Measurements from ENCODE around the gene NCKAP5L. TPM values are rescaled to one million over a fixed set of nuclear protein-coding genes. Genes with fewer than 3 reads are reported as not detected.

Gene NCKAP5L
- total RNA-seq, 2 experiments from 2014 or later: 4.3 to 4.5 TPM

GRCh38 chr12:49824416-49824815 lies 3.8 kb downstream of the NCKAP5L start:
- Mint-ChIP-seq H3K9me3 (ENCODE audit: low read depth) (no peaks in the 10 kb centered on the region), H3K27me3 (no peaks in the 10 kb centered on the region), H3K4me3 (no peak overlapping the region), H3K36me3 (ENCODE audit: low read depth) (no peaks in the 10 kb centered on the region), H3K27ac (no peak overlapping the region), H3K4me1 (peaks cover 41% of the 10 kb centered on the region)
- CTCF ChIA-PET: interaction anchor here (2.8 kb wide), 1 partner anchor 62 kb away, joined by 6 read pairs; no protein-coding TSS in a partner anchor
- DNase-seq (no peak), ATAC-seq (no peak)
- POLR2A ChIA-PET: interaction anchor here (2.8 kb wide), 1 partner anchor 83 kb away, joined by 9 read pairs; the partner anchor contains the start of gene TMBIM6
- intact Hi-C loops (cut with DNase I, micrococcal nuclease): no loop called here

GRCh38 chr12:49823951-49824350 lies 4.3 kb downstream of the NCKAP5L start:
- CTCF ChIA-PET: interaction anchor here (2.8 kb wide), 1 partner anchor 62 kb away, joined by 6 read pairs; no protein-coding TSS in a partner anchor
- no peak overlapping the region for H3K4me3 Mint-ChIP-seq
- intact Hi-C loops (cut with DNase I, micrococcal nuclease): no loop called here

GRCh38 chr12:49823350-49823749 lies 4.9 kb downstream of the NCKAP5L start:
- ChIA-PET POLR2A (no interaction called here), CTCF (interaction anchor here (0.6 to 2.8 kb wide), 3 partner anchors 61 to 399 kb away, joined by 3 to 6 read pairs (median 6); no protein-coding TSS in a partner anchor)
- H3K9me3 Mint-ChIP-seq (ENCODE audit: low read depth): no peaks in the 10 kb centered on the region
- no peak overlapping the region for H3K27ac Mint-ChIP-seq
- peaks cover 31% of the 10 kb centered on the region for H3K4me1 Mint-ChIP-seq
- no peak overlapping the region for H3K4me3 Mint-ChIP-seq
- no peak for ATAC-seq
- no peaks in the 10 kb centered on the region for H3K36me3 Mint-ChIP-seq (ENCODE audit: low read depth)
- no peaks in the 10 kb centered on the region for H3K27me3 Mint-ChIP-seq
- intact Hi-C loops (cut with DNase I, micrococcal nuclease): no loop called here
- DNase-seq: no peak

More at GRCh38 chr12:49823951-49824350, 4.3 kb downstream of the NCKAP5L start:
- H3K9me3 Mint-ChIP-seq (ENCODE audit: low read depth): no peaks in the 10 kb centered on the region
- POLR2A ChIA-PET: no interaction called here
- no peaks in the 10 kb centered on the region for H3K27me3 Mint-ChIP-seq
- no peak for ATAC-seq
- H3K4me1 Mint-ChIP-seq: peaks cover 37% of the 10 kb centered on the region
- H3K27ac Mint-ChIP-seq: no peak overlapping the region
- no peaks in the 10 kb centered on the region for H3K36me3 Mint-ChIP-seq (ENCODE audit: low read depth)
- DNase-seq: no peak

GRCh38 chr12:49821373-49822287 lies 6.6 kb downstream of the NCKAP5L start:
- POLR2A ChIA-PET: no interaction called here
- H3K4me3 Mint-ChIP-seq: no peak overlapping the region
- H3K9me3 Mint-ChIP-seq (ENCODE audit: low read depth): no peaks in the 10 kb centered on the region
- no peaks in the 10 kb centered on the region for H3K27me3 Mint-ChIP-seq
- peaks cover 28% of the 10 kb centered on the region for H3K4me1 Mint-ChIP-seq
- peak overlapping the region; percentile 77 for H3K27ac Mint-ChIP-seq
- peaks cover 2% of the 10 kb centered on the region for H3K36me3 Mint-ChIP-seq (ENCODE audit: low read depth)
- intact Hi-C loops (cut with DNase I, micrococcal nuclease): no loop called here
- peak; percentile 40 for ATAC-seq
- DNase-seq: no peak
- CTCF ChIA-PET: interaction anchor here (0.6 to 1.6 kb wide), 7 partner anchors 11 to 521 kb away, joined by 3 to 8 read pairs (median 3); no protein-coding TSS in a partner anchor

GRCh38 chr12:49819786-49820185 lies 8.4 kb downstream of the NCKAP5L start:
- intact Hi-C loops (cut with DNase I, micrococcal nuclease): no loop called here
- H3K27me3 Mint-ChIP-seq: no peaks in the 10 kb centered on the region
- no peaks in the 10 kb centered on the region for H3K9me3 Mint-ChIP-seq (ENCODE audit: low read depth)
- DNase-seq: no peak
- no peak overlapping the region for H3K27ac Mint-ChIP-seq
- peaks cover 2% of the 10 kb centered on the region for H3K36me3 Mint-ChIP-seq (ENCODE audit: low read depth)
- no peak for ATAC-seq
- H3K4me1 Mint-ChIP-seq: peaks cover 22% of the 10 kb centered on the region
- POLR2A ChIA-PET: interaction anchor here (0.6 kb wide), 1 partner anchor 21 kb away, joined by 4 read pairs; no protein-coding TSS in a partner anchor
- CTCF ChIA-PET: interaction anchor here (0.7 to 1.2 kb wide), 5 partner anchors 23 to 251 kb away, joined by 3 to 4 read pairs (median 3); partner anchors contain the start of gene BCDIN3D
- H3K4me3 Mint-ChIP-seq: no peak overlapping the region

GRCh38 chr12:49818241-49818895 lies 9.8 kb downstream of the NCKAP5L start:
- ATAC-seq (no peak), DNase-seq (no peak)
- no peaks in the 10 kb centered on the region for H3K9me3 Mint-ChIP-seq (ENCODE audit: low read depth)
- peaks cover 22% of the 10 kb centered on the region for H3K4me1 Mint-ChIP-seq
- intact Hi-C loops (cut with DNase I, micrococcal nuclease): no loop called here
- H3K36me3 Mint-ChIP-seq (ENCODE audit: low read depth): peaks cover 5% of the 10 kb centered on the region
- no peaks in the 10 kb centered on the region for H3K27me3 Mint-ChIP-seq
- no peak overlapping the region for H3K27ac Mint-ChIP-seq
- POLR2A ChIA-PET: no interaction called here
- CTCF ChIA-PET: interaction anchor here (1.6 kb wide), 1 partner anchor 77 kb away, joined by 4 read pairs; no protein-coding TSS in a partner anchor
- no peak overlapping the region for H3K4me3 Mint-ChIP-seq

- no peak for DNase-seq
- ChIA-PET POLR2A (no interaction called here), CTCF (no interaction called here)
- no peak for ATAC-seq
- Mint-ChIP-seq H3K36me3 (ENCODE audit: low read depth) (peaks cover 5% of the 10 kb centered on the region), H3K27me3 (no peaks in the 10 kb centered on the region), H3K9me3 (ENCODE audit: low read depth) (no peaks in the 10 kb centered on the region), H3K4me3 (no peak overlapping the region), H3K27ac (no peak overlapping the region), H3K4me1 (peaks cover 5% of the 10 kb centered on the region)
- intact Hi-C loops (cut with DNase I, micrococcal nuclease): no loop called here
Observed at GRCh38 chr12:49813131-49813530, 15.1 kb downstream of the NCKAP5L start.

- CTCF ChIA-PET: interaction anchor here (1.6 to 2.2 kb wide), 2 partner anchors 27 to 34 kb away, joined by 5 to 11 read pairs; no protein-coding TSS in a partner anchor
- intact Hi-C loops (cut with DNase I, micrococcal nuclease): no loop called here
- DNase-seq (no peak), ATAC-seq (no peak)
- Mint-ChIP-seq H3K27me3 (no peaks in the 10 kb centered on the region), H3K4me3 (no peak overlapping the region), H3K9me3 (ENCODE audit: low read depth) (no peaks in the 10 kb centered on the region), H3K36me3 (ENCODE audit: low read depth) (peaks cover 5% of the 10 kb centered on the region), H3K27ac (no peak overlapping the region), H3K4me1 (peaks cover 3% of the 10 kb centered on the region)
- POLR2A ChIA-PET: no interaction called here
Observed at GRCh38 chr12:49811961-49812401, 16.2 kb downstream of the NCKAP5L start.

GRCh38 chr12:49811136-49811535 lies 17.1 kb downstream of the NCKAP5L start:
- no peaks in the 10 kb centered on the region for H3K27me3 Mint-ChIP-seq
- no peaks in the 10 kb centered on the region for H3K9me3 Mint-ChIP-seq (ENCODE audit: low read depth)
- ATAC-seq (no peak), DNase-seq (no peak)
- H3K4me1 Mint-ChIP-seq: peaks cover 3% of the 10 kb centered on the region
- H3K4me3 Mint-ChIP-seq: no peak overlapping the region
- ChIA-PET CTCF (interaction anchor here (0.8 to 2.2 kb wide), 4 partner anchors 10 to 33 kb away, joined by 3 to 11 read pairs (median 4); no protein-coding TSS in a partner anchor), POLR2A (no interaction called here)
- no peak overlapping the region for H3K27ac Mint-ChIP-seq
- peaks cover 3% of the 10 kb centered on the region for H3K36me3 Mint-ChIP-seq (ENCODE audit: low read depth)
- intact Hi-C loops (cut with DNase I, micrococcal nuclease): no loop called here

GRCh38 chr12:49809906-49810389 lies 18.3 kb downstream of the NCKAP5L start:
- ChIA-PET CTCF (interaction anchor here (0.6 to 2.2 kb wide), 4 partner anchors 32 to 544 kb away, joined by 3 to 11 read pairs (median 4); no protein-coding TSS in a partner anchor), POLR2A (no interaction called here)
- intact Hi-C loops (cut with DNase I, micrococcal nuclease): no loop called here
- peaks cover 3% of the 10 kb centered on the region for H3K4me1 Mint-ChIP-seq
- H3K4me3 Mint-ChIP-seq: no peak overlapping the region
- no peak for DNase-seq
- H3K36me3 Mint-ChIP-seq (ENCODE audit: low read depth): peaks cover 3% of the 10 kb centered on the region
- no peaks in the 10 kb centered on the region for H3K9me3 Mint-ChIP-seq (ENCODE audit: low read depth)
- no peak for ATAC-seq
- H3K27me3 Mint-ChIP-seq: no peaks in the 10 kb centered on the region
- no peak overlapping the region for H3K27ac Mint-ChIP-seq

GRCh38 chr12:49809381-49809905 lies 18.8 kb downstream of the NCKAP5L start:
- Mint-ChIP-seq H3K9me3 (ENCODE audit: low read depth) (no peaks in the 10 kb centered on the region), H3K4me3 (no peak overlapping the region), H3K36me3 (ENCODE audit: low read depth) (no peaks in the 10 kb centered on the region), H3K27ac (no peak overlapping the region), H3K27me3 (no peaks in the 10 kb centered on the region), H3K4me1 (peaks cover 3% of the 10 kb centered on the region)
- CTCF ChIA-PET: interaction anchor here (0.7 kb wide), 2 partner anchors 102 to 544 kb away, joined by 3 to 4 read pairs; no protein-coding TSS in a partner anchor
- intact Hi-C loops (cut with DNase I, micrococcal nuclease): no loop called here
- POLR2A ChIA-PET: no interaction called here
- DNase-seq: no peak
- ATAC-seq: no peak
